Pancreas (tissue), 10 donors: ENCODE data around the gene TES. TPM values are rescaled to one million over a fixed set of nuclear protein-coding genes. Genes with fewer than 3 reads are reported as not detected.

ENCODE experiments used
- ATAC-seq, 4 donors: fragments of 200-7000 bp; cut with Tn5 transposase; one replicate each; pipeline versions ENCODE4 v1.8.0 to v1.9.1; 2020; ENCODE audit warnings: mild to moderate bottlenecking in 4 of 4, moderate library complexity in 4 of 4
- DNase-seq, 6 donors: peaks; one replicate each; pipeline ENCODE4 v3.0.0-alpha.2; 2020
- FAIRE-seq: peaks from 2 replicates; lab custom pipeline; 2012; peaks lifted over from hg19 to GRCh38; lab: Jason Lieb, UNC
- H3K27ac ChIP-seq, 4 donors: fragments of 200-600 bp; sonication (generic); 1 replicate in 3 of 4; 2 replicates in 1 of 4; pipeline versions ENCODE4 v1.5.0 to v1.8.0; 2020
- H3K27me3 ChIP-seq, 4 donors: fragments of 200-600 bp; one replicate each; pipeline ENCODE4 v1.8.0; 2021
- H3K36me3 ChIP-seq, 3 donors: fragments of 200-600 bp; sonication (generic) in 1 of 3; one replicate each; pipeline versions ENCODE4 v1.5.0 to v1.8.0; 2020 to 2021
- H3K4me1 ChIP-seq, 3 donors: fragments of 200-600 bp; one replicate each; pipeline ENCODE4 v1.8.0; 2021
- H3K4me3 ChIP-seq, 4 donors: fragments of 200-600 bp; sonication (generic) in 2 of 4; one replicate each; pipeline versions ENCODE4 v1.5.0 to v1.8.0; 2020 to 2021
- H3K9me3 ChIP-seq, 4 donors: fragments of 200-600 bp; one replicate each; pipeline ENCODE4 v1.8.0; 2021
- CTCF ChIP-seq, 4 donors: fragments of 200-600 bp; sonication (generic) in 3 of 4; IDR thresholded peaks; one replicate each; pipeline versions ENCODE4 v1.5.0 to v1.8.0; 2021; ENCODE audit warnings: antibody characterized with exemption in 4 of 4
- WGBS, 2 donors: extraction: QIAGEN DNeasy Blood & Tissue Kit; methylation state at CpG; one replicate each; pipeline ENCODE4 v1.1.7; 2013; 5-methylcytosine and 5-hydroxymethylcytosine counted together
- intact Hi-C, 3 donors: fragments of 100-400 bp; cut with DNase I; formaldehyde crosslinking; loops; one replicate each; pipeline versions ENCODE4 v1.11.1 to v1.14.2; 2022
- polyA plus RNA-seq, 2 donors: library from polyadenylated mRNA; stranded (reverse); fragments of 200-250 nt; gene quantifications; one replicate each; pipeline ENCODE4 v1.2.3, GENCODE V29; 2013
- total RNA-seq, 6 donors: library from RNA; stranded (reverse); fragmentation: NEBNext Ultra II Directional in 4 of 6; extraction: Animal tissue kit (Norgen Biotek cat#: 25700) in 4 of 6; gene quantifications; one replicate each; pipeline versions ENCODE4 v1.2.1 to v1.2.4, GENCODE V29; 2021 to 2023
- donor health status: healthy with polysubstance abuse.
- donor health status: DM: no; HTN: no; CAD: no; lungs with moderate emphysema.
- donor health status: DM: no; HTN: no; CAD: no.
- donor health status: control.
- donor health status: control.
- donor health status: Bipolar disorder and iron deficiency.
- donor health status: DM: yes; HTN: yes; CAD: no.
- donor health status: DM: no; HTN: no; CAD: no.
- donor health status: DM: no; HTN: no; CAD: no.
- donor health status: DM: yes; HTN: yes; CAD: no.

TES gene
- total and polyA plus RNA-seq, 8 donors = 10.6 to 37.0 (median 20.0) TPM

GRCh38 chr7:116177009-116177408 lies 33.3 kb upstream of the TES start:
- no peaks in the 10 kb centered on the region for H3K4me1 ChIP-seq
- DNase-seq (no peak), FAIRE-seq (no peak), ATAC-seq (no peak)
- H3K36me3 ChIP-seq = no peaks in the 10 kb centered on the region
- intact Hi-C loops = loop anchor here in 2 of 3 donors (5.0 kb wide), 1 partner anchor 60 kb away; no protein-coding TSS in a partner anchor
- no peaks in the 10 kb centered on the region for H3K9me3 ChIP-seq
- no peak overlapping the region for H3K4me3 ChIP-seq
- 61 to 73% methylated on average over 3 of the region's 3 CpGs for WGBS, 2 donors
- H3K27ac ChIP-seq = no peak overlapping the region
- TF ChIP-seq CTCF (IDR thresholded peaks at IDR 0.05) = no peak
- H3K27me3 ChIP-seq = no peaks in the 10 kb centered on the region

GRCh38 chr7:116180302-116180701 lies 30.0 kb upstream of the TES start:
- peak; percentile 50 to 68 (median 60) for TF ChIP-seq CTCF (IDR thresholded peaks at IDR 0.05)
- FAIRE-seq (peak; percentile 41), DNase-seq (no peak), ATAC-seq (peak; percentile 55 to 88 (median 84))
- H3K4me3 ChIP-seq = no peak overlapping the region
- WGBS, 2 donors = 24 to 27% methylated on average over 2 of the region's 2 CpGs
- no peaks in the 10 kb centered on the region for H3K9me3 ChIP-seq
- H3K27ac ChIP-seq = no peak overlapping the region
- intact Hi-C loops = no loop called here
- no peaks in the 10 kb centered on the region for H3K27me3 ChIP-seq
- H3K4me1 ChIP-seq = no peaks in the 10 kb centered on the region
- H3K36me3 ChIP-seq = no peaks in the 10 kb centered on the region

- ATAC-seq (no peak), FAIRE-seq (no peak), DNase-seq (peak in 3 of 6 donors; percentile 16 to 58 (median 51))
- no peak for TF ChIP-seq CTCF (IDR thresholded peaks at IDR 0.05)
- 92 to 93% methylated on average over 29 to 30 of the region's 30 CpGs for WGBS, 2 donors
- Histone ChIP-seq H3K27me3 (no peaks in the 10 kb centered on the region), H3K4me3 (no peak overlapping the region), H3K4me1 (no peaks in the 10 kb centered on the region), H3K36me3 (no peaks in the 10 kb centered on the region), H3K9me3 (no peaks in the 10 kb centered on the region), H3K27ac (no peak overlapping the region)
- intact Hi-C loops = no loop called here
Observed at GRCh38 chr7:116182023-116182422, 28.3 kb upstream of the TES start.

- H3K4me1 ChIP-seq = no peaks in the 10 kb centered on the region
- FAIRE-seq = no peak
Observed at GRCh38 chr7:116185450-116185849, 24.9 kb upstream of the TES start.

More at GRCh38 chr7:116185450-116185849, 24.9 kb upstream of the TES start:
- Histone ChIP-seq H3K27me3 (no peaks in the 10 kb centered on the region), H3K36me3 (no peaks in the 10 kb centered on the region), H3K9me3 (no peaks in the 10 kb centered on the region), H3K27ac (no peak overlapping the region), H3K4me3 (no peak overlapping the region)
- DNase-seq (peak in 1 of 6 donors; percentile 31), ATAC-seq (no peak)
- intact Hi-C loops = no loop called here
- 81 to 97% methylated on average over 6 of the region's 6 CpGs for WGBS, 2 donors
- TF ChIP-seq CTCF (IDR thresholded peaks at IDR 0.05) = no peak
